Measurements from ENCODE around the gene INHBB.

INHBB gene

DNA sequence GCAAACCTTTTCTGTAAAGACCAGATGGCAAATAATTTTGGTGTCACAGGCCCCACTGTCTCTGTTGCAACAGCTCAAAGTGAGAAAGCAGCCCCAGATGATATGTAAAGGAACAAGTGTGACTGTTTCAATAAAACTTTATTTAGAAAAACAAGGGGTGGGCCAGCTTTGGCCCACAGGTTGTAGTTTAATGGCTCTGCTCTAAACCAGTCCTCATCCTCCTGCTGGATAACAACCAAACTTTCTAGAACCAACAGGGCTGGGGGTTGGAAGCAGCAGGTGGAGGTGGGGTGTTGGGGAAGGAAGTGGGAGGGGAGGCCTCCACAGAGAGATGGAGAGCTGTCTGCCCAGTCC is 28.8 kb upstream of the INHBB start:
- Histone ChIP-seq H3K4me1 (ENCODE audit: insufficient read depth, low read length, severe bottlenecking) (peaks cover 22% of the 10 kb centered on the region), H3K9ac (ENCODE audit: low read length) (no peak overlapping the region), H3K9me2 (ENCODE audit: low read depth, low read length) (no peaks in the 10 kb centered on the region), H3K27ac (ENCODE audit: low read depth, low read length, poor library complexity, severe bottlenecking) (no peak overlapping the region), H3K9me3 (ENCODE audit: low read length) (no peaks in the 10 kb centered on the region), H3K4me2 (ENCODE audit: low read length) (no peak overlapping the region), H3F3A (ENCODE audit: insufficient read depth, low read length) (no peaks in the 10 kb centered on the region), H3K4me3 (ENCODE audit: low read depth, low read length, poor library complexity, severe bottlenecking) (no peak overlapping the region), H3K27me3 (ENCODE audit: insufficient read depth, low read length) (no peaks in the 10 kb centered on the region), H3K79me2 (ENCODE audit: insufficient read depth, low read length) (no peaks in the 10 kb centered on the region), H4K20me1 (ENCODE audit: insufficient read depth, low read length) (no peaks in the 10 kb centered on the region), H3K36me3 (ENCODE audit: insufficient read depth, low read length) (no peaks in the 10 kb centered on the region), H2AFZ (ENCODE audit: low read length) (no peak overlapping the region)
- TF ChIP-seq EZH2 (IDR thresholded peaks at IDR 0.05; ENCODE audit: borderline replicate concordance, low read length) (no peak), CTCF (IDR thresholded peaks at IDR 0.05; ENCODE audit: low read length) (no peak)

DNA sequence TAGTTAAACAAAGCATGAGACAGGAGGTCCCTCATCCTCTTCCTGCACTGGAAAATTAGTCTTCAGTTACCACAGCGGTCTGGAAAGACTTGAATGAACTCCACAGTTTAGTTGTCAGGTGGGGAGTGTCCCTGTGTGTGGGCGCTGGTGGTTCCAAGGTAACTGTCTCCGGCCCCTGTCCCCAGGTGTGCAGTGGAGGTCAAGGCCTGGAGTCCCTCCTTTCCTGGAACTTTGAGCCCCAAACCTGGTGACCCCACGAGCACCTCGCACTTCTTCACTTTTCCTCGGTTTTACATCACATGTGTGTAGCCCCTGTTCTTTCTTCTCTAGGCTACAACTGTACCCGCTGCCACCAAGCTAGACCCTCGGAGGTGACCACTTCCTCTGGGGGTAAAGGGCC is 28.0 kb upstream of the INHBB start:
- TF ChIP-seq CTCF (IDR thresholded peaks at IDR 0.05; ENCODE audit: low read length) (no peak), EZH2 (IDR thresholded peaks at IDR 0.05; ENCODE audit: borderline replicate concordance, low read length) (no peak)
- H2AFZ ChIP-seq (ENCODE audit: low read length) = no peak overlapping the region
- H3F3A ChIP-seq (ENCODE audit: insufficient read depth, low read length) = no peaks in the 10 kb centered on the region
- H3K9ac ChIP-seq (ENCODE audit: low read length) = no peak overlapping the region
- H3K4me2 ChIP-seq (ENCODE audit: low read length) = no peak overlapping the region
- no peaks in the 10 kb centered on the region for H3K9me2 ChIP-seq (ENCODE audit: low read depth, low read length)
- H3K27me3 ChIP-seq (ENCODE audit: insufficient read depth, low read length) = no peaks in the 10 kb centered on the region
- H3K4me3 ChIP-seq (ENCODE audit: low read depth, low read length, poor library complexity, severe bottlenecking) = no peak overlapping the region
- H3K79me2 ChIP-seq (ENCODE audit: insufficient read depth, low read length) = no peaks in the 10 kb centered on the region
- H3K9me3 ChIP-seq (ENCODE audit: low read length) = no peaks in the 10 kb centered on the region
- H4K20me1 ChIP-seq (ENCODE audit: insufficient read depth, low read length) = no peaks in the 10 kb centered on the region
- no peaks in the 10 kb centered on the region for H3K36me3 ChIP-seq (ENCODE audit: insufficient read depth, low read length)
- H3K27ac ChIP-seq (ENCODE audit: low read depth, low read length, poor library complexity, severe bottlenecking) = no peak overlapping the region
- H3K4me1 ChIP-seq (ENCODE audit: insufficient read depth, low read length, severe bottlenecking) = peaks cover 16% of the 10 kb centered on the region

GRCh38 chr2:120318626-120319025 is 27.3 kb upstream of the INHBB start:
- Histone ChIP-seq H3K9ac (ENCODE audit: low read length) (no peak overlapping the region), H3K9me2 (ENCODE audit: low read depth, low read length) (no peaks in the 10 kb centered on the region)
- TF ChIP-seq CTCF (IDR thresholded peaks at IDR 0.05; ENCODE audit: low read length) = no peak
- no peak for TF ChIP-seq EZH2 (IDR thresholded peaks at IDR 0.05; ENCODE audit: borderline replicate concordance, low read length)

More at GRCh38 chr2:120318626-120319025, 27.3 kb upstream of the INHBB start:
- Histone ChIP-seq H4K20me1 (ENCODE audit: insufficient read depth, low read length) (no peaks in the 10 kb centered on the region), H3K4me3 (ENCODE audit: low read depth, low read length, poor library complexity, severe bottlenecking) (no peak overlapping the region), H3K36me3 (ENCODE audit: insufficient read depth, low read length) (no peaks in the 10 kb centered on the region), H3K4me2 (ENCODE audit: low read length) (no peak overlapping the region), H3K27me3 (ENCODE audit: insufficient read depth, low read length) (no peaks in the 10 kb centered on the region), H3K27ac (ENCODE audit: low read depth, low read length, poor library complexity, severe bottlenecking) (no peak overlapping the region), H3F3A (ENCODE audit: insufficient read depth, low read length) (no peaks in the 10 kb centered on the region), H2AFZ (ENCODE audit: low read length) (no peak overlapping the region), H3K4me1 (ENCODE audit: insufficient read depth, low read length, severe bottlenecking) (peaks cover 9% of the 10 kb centered on the region), H3K9me3 (ENCODE audit: low read length) (no peaks in the 10 kb centered on the region), H3K79me2 (ENCODE audit: insufficient read depth, low read length) (no peaks in the 10 kb centered on the region)
